HepG2 (cell line): ENCODE measurements around the gene TPST2. TPM values are rescaled to one million over a fixed set of nuclear protein-coding genes. Genes with fewer than 3 reads are reported as not detected.

Experiments
- AKAP8 ChIP-seq: sonication (generic); formaldehyde crosslinking; IDR thresholded peaks from 2 replicates; pipeline ENCODE4 v1.5.1; 2020; ENCODE audit warnings: mild to moderate bottlenecking, missing genetic modification reagents
- BORCS8-MEF2B ChIP-seq: sonication (generic); formaldehyde crosslinking; IDR thresholded peaks from 2 replicates; pipeline ENCODE4 v1.8.0; 2022; ENCODE audit warnings: mild to moderate bottlenecking, missing genetic modification reagents
- EEA1 ChIP-seq: sonication (generic); formaldehyde crosslinking; IDR thresholded peaks from 2 replicates; pipeline ENCODE4 v1.5.1; 2020; ENCODE audit warnings: mild to moderate bottlenecking, missing genetic modification reagents, borderline replicate concordance
- EZH2 ChIP-seq: conservative IDR thresholded peaks from 2 replicates; pipeline ENCODE4 v1.6.1; 2012; ENCODE audit warnings: mild to moderate bottlenecking, low read depth, low read length, moderate library complexity
- FOXA1 ChIP-seq, 2 experiments: fragments of 450-650 bp in 1 of 2; sonication (generic) in 1 of 2; formaldehyde crosslinking in 1 of 2; IDR thresholded peaks; 2 replicates each; pipeline versions ENCODE4 v1.4.0 to v1.6.1; 2016 to 2020; ENCODE audit warnings: missing genetic modification reagents in 1 of 2
- GTF2F1 ChIP-seq: fragments of 150-350 bp; IDR thresholded peaks from 2 replicates; pipeline ENCODE4 v1.6.1; 2014; ENCODE audit warnings: low read length
- HMGA1 ChIP-seq: sonication (generic); formaldehyde crosslinking; conservative IDR thresholded peaks from 2 replicates; pipeline ENCODE4 v1.4.0; 2020; ENCODE audit warnings: missing genetic modification reagents
- KMT2A ChIP-seq: sonication (generic); formaldehyde crosslinking; IDR thresholded peaks from 2 replicates; pipeline ENCODE4 v1.4.0; 2020; ENCODE audit warnings: missing genetic modification reagents
- MAFK ChIP-seq, 2 experiments: IDR thresholded peaks in 1 of 2; conservative IDR thresholded peaks in 1 of 2; 2 replicates each; pipeline ENCODE4 v1.6.1; 2011; ENCODE audit warnings: improper control_type of control experiment in 2 of 2, low read length in 2 of 2
- RARA ChIP-seq: IDR thresholded peaks from 2 replicates; pipeline ENCODE4 v1.6.1; 2016; ENCODE audit warnings: missing genetic modification reagents, missing compliant biosample characterization
- RFXAP ChIP-seq: sonication (generic); formaldehyde crosslinking; IDR thresholded peaks from 2 replicates; pipeline ENCODE4 v1.4.0; 2020; ENCODE audit warnings: missing genetic modification reagents, borderline replicate concordance
- SNAPC2 ChIP-seq: sonication (generic); formaldehyde crosslinking; IDR thresholded peaks from 2 replicates; pipeline ENCODE4 v1.8.1; 2022; ENCODE audit warnings: mild to moderate bottlenecking, missing genetic modification reagents
- TOPORS ChIP-seq: sonication (generic); formaldehyde crosslinking; IDR thresholded peaks from 2 replicates; pipeline ENCODE4 v1.8.0; 2023; ENCODE audit warnings: mild to moderate bottlenecking, missing genetic modification reagents
- ZFP37 ChIP-seq: sonication (generic); formaldehyde crosslinking; IDR thresholded peaks from 2 replicates; pipeline ENCODE4 v1.4.0; 2020; ENCODE audit warnings: missing genetic modification reagents, borderline replicate concordance
- ZNF333 ChIP-seq: sonication (generic); formaldehyde crosslinking; IDR thresholded peaks from 2 replicates; pipeline ENCODE4 v1.4.0; 2020; ENCODE audit warnings: mild to moderate bottlenecking, missing genetic modification reagents, borderline replicate concordance
- ZNF891 ChIP-seq: sonication (generic); formaldehyde crosslinking; IDR thresholded peaks from 2 replicates; pipeline ENCODE4 v1.5.0; 2020; ENCODE audit warnings: mild to moderate bottlenecking, missing genetic modification reagents
- ZSCAN9 ChIP-seq: IDR thresholded peaks from 2 replicates; pipeline ENCODE4 v1.6.1; 2016; ENCODE audit warnings: borderline replicate concordance
- polyA plus RNA-seq, 8 experiments: library from polyadenylated mRNA; depleted of rRNA in 3 of 8; stranded (reverse) in 7 of 8; unstranded in 1 of 8; fragments of >200 nt; fragmentation: Illumina TruSeq in 4 of 8; extraction: Trizol in 4 of 8; gene quantifications; 2 replicates each; pipeline versions ENCODE4 v1.2.1 to v1.2.3, GENCODE V29; 2011 to 2016; ENCODE audit warnings: low read depth in 4 of 8, missing spikeins in 1 of 8, mixed read lengths in 1 of 8; ENCODE audit not compliant: insufficient read depth in 1 of 8
- total RNA-seq, 5 experiments: library from RNA; depleted of rRNA; stranded (reverse); fragments of >200 nt; fragmentation: Illumina TruSeq; extraction: Trizol; gene quantifications; 2 replicates each; pipeline ENCODE4 v1.2.3, GENCODE V29; 2016; ENCODE audit warnings: low read depth in 1 of 5
- TF ChIP-seq, protein P1 (sequence below): sonication (generic); formaldehyde crosslinking; IDR thresholded peaks from 2 replicates; pipeline ENCODE4 v1.4.0; 2020; ENCODE audit warnings: missing genetic modification reagents
- TF ChIP-seq, protein P2 (sequence below): sonication (generic); formaldehyde crosslinking; IDR thresholded peaks from 2 replicates; pipeline ENCODE4 v1.4.0; 2020; ENCODE audit warnings: missing genetic modification reagents, mild to moderate bottlenecking, borderline replicate concordance
- TF ChIP-seq, protein P3 (sequence below): sonication (generic); formaldehyde crosslinking; conservative IDR thresholded peaks from 2 replicates; pipeline ENCODE4 v1.5.0; 2020; ENCODE audit warnings: missing genetic modification reagents
- TF ChIP-seq, protein P4 (sequence below): sonication (generic); formaldehyde crosslinking; IDR thresholded peaks from 2 replicates; pipeline ENCODE4 v1.5.1; 2020; ENCODE audit warnings: mild to moderate bottlenecking, missing genetic modification reagents, moderate library complexity
- TF ChIP-seq, protein P5 (sequence below): sonication (generic); formaldehyde crosslinking; IDR thresholded peaks from 2 replicates; pipeline ENCODE4 v1.8.1; 2023; ENCODE audit warnings: missing genetic modification reagents, inconsistent platforms, borderline replicate concordance
- TF ChIP-seq, protein P6 (sequence below): sonication (generic); formaldehyde crosslinking; conservative IDR thresholded peaks from 2 replicates; pipeline ENCODE4 v1.8.0; 2022; ENCODE audit warnings: missing genetic modification reagents

The TPST2 gene
- total and polyA plus RNA-seq, 2 of the 13 experiments (the other 11 are each of a cell fraction or from before 2014, with no cell fraction given), result 15.2 to 23.8 TPM

DNA sequence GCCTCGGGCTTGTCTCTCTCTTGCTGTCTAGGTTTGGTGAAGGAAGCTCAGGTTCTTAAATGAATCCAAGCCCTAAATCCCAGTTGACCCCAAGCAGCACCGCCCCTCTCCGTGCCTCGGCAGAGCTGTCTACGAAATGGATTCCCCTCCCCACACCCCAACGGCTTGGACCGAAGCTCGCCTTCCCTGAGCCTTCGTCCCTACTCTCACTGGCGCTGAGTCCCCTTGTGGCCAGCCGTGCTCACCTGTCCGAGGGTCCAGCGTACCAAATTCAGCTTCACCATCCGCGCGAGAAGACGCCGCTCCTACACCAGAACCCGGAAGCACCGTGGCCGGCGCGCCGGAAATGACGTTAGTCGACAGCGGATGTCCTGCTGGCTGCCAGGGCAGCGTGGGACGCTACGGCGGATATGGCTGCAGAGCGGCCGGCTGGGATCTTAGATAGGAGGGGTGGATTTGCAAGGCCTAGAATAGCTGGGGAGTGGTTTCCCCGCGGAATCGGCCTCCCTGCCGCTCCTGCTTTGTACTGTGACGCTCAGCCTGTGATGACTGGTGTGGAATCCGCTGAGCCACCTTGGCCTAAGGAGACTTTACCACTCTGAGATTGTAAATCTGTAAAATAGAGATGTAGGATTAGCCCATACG, 77.7 kb downstream of the TPST2 start, which contains the start of gene TFIP11 (continued):
- TF ChIP-seq, protein P1, sequence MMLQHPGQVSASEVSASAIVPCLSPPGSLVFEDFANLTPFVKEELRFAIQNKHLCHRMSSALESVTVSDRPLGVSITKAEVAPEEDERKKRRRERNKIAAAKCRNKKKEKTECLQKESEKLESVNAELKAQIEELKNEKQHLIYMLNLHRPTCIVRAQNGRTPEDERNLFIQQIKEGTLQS (CRISPR knock-in tag), result no peak
- TF ChIP-seq EEA1 (CRISPR knock-in tag) (no peak), ZFP37 (CRISPR knock-in tag) (0 out of 2 replicates have a peak, but pooled peaks have one; percentile 62), RFXAP (peak; percentile 67; the same call in 1 of the 2 replicates), AKAP8 (no peak), HMGA1 (CRISPR knock-in tag) (no peak), FOXA1 (IDR thresholded peaks at IDR 0.05) (no peak), FOXA1 (CRISPR knock-in tag; IDR thresholded peaks at IDR 0.05) (peak; percentile 46; the same call in 1 of the 2 replicates), KMT2A (CRISPR knock-in tag) (peak; percentile 98), ZNF333 (CRISPR knock-in tag) (no peak), BORCS8-MEF2B (CRISPR knock-in tag) (no peak; the same call in 1 of the 2 replicates), ZSCAN9 (no peak), TOPORS (CRISPR knock-in tag) (peak; percentile 65), EZH2 (no peak), RARA (CRISPR knock-in tag) (0 out of 2 replicates have a peak, but pooled peaks have one; percentile 20), ZNF891 (CRISPR knock-in tag) (peak; percentile 96), GTF2F1 (no peak), MAFK (conservative IDR thresholded peaks at IDR 0.05 in 1 of 2, IDR thresholded peaks at IDR 0.05 in 1 of 2; ENCODE audit: low read length in 2 of 2) (no peak), SNAPC2 (CRISPR knock-in tag) (no peak)
- TF ChIP-seq, protein P2, sequence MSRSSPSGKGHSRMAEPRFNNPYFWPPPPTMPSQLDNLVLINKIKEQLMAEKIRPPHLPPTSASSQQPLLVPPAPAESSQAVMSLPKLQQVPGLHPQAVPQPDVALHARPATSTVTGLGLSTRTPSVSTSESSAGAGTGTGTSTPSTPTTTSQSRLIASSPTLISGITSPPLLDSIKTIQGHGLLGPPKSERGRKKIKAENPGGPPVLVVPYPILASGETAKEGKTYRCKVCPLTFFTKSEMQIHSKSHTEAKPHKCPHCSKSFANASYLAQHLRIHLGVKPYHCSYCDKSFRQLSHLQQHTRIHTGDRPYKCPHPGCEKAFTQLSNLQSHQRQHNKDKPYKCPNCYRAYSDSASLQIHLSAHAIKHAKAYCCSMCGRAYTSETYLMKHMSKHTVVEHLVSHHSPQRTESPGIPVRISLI (CRISPR knock-in tag), result no peak; the same call in 1 of the 2 replicates
- TF ChIP-seq, protein P3, sequence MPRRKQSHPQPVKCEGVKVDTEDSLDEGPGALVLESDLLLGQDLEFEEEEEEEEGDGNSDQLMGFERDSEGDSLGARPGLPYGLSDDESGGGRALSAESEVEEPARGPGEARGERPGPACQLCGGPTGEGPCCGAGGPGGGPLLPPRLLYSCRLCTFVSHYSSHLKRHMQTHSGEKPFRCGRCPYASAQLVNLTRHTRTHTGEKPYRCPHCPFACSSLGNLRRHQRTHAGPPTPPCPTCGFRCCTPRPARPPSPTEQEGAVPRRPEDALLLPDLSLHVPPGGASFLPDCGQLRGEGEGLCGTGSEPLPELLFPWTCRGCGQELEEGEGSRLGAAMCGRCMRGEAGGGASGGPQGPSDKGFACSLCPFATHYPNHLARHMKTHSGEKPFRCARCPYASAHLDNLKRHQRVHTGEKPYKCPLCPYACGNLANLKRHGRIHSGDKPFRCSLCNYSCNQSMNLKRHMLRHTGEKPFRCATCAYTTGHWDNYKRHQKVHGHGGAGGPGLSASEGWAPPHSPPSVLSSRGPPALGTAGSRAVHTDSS (CRISPR knock-in tag), result no peak
- TF ChIP-seq, protein P4, sequence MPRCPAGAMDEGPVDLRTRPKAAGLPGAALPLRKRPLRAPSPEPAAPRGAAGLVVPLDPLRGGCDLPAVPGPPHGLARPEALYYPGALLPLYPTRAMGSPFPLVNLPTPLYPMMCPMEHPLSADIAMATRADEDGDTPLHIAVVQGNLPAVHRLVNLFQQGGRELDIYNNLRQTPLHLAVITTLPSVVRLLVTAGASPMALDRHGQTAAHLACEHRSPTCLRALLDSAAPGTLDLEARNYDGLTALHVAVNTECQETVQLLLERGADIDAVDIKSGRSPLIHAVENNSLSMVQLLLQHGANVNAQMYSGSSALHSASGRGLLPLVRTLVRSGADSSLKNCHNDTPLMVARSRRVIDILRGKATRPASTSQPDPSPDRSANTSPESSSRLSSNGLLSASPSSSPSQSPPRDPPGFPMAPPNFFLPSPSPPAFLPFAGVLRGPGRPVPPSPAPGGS (CRISPR knock-in tag), result peak; percentile 54; the same call in 1 of the 2 replicates
- TF ChIP-seq, protein P5, sequence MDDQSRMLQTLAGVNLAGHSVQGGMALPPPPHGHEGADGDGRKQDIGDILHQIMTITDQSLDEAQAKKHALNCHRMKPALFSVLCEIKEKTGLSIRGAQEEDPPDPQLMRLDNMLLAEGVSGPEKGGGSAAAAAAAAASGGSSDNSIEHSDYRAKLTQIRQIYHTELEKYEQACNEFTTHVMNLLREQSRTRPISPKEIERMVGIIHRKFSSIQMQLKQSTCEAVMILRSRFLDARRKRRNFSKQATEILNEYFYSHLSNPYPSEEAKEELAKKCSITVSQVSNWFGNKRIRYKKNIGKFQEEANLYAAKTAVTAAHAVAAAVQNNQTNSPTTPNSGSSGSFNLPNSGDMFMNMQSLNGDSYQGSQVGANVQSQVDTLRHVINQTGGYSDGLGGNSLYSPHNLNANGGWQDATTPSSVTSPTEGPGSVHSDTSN (CRISPR knock-in tag), result no peak; the same call in 1 of the 2 replicates
- TF ChIP-seq, protein P6, sequence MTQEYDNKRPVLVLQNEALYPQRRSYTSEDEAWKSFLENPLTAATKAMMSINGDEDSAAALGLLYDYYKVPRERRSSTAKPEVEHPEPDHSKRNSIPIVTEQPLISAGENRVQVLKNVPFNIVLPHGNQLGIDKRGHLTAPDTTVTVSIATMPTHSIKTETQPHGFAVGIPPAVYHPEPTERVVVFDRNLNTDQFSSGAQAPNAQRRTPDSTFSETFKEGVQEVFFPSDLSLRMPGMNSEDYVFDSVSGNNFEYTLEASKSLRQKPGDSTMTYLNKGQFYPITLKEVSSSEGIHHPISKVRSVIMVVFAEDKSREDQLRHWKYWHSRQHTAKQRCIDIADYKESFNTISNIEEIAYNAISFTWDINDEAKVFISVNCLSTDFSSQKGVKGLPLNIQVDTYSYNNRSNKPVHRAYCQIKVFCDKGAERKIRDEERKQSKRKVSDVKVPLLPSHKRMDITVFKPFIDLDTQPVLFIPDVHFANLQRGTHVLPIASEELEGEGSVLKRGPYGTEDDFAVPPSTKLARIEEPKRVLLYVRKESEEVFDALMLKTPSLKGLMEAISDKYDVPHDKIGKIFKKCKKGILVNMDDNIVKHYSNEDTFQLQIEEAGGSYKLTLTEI (CRISPR knock-in tag), result no peak
